GM21717 (cell line): ENCODE measurements around the gene CIB2.

ENCODE experiments used
- ATAC-seq: cut with Tn5 transposase; IDR thresholded peaks from one replicate; pipeline ENCODE4 v1.9.1; 2021; ENCODE audit warnings: mild to moderate bottlenecking, moderate library complexity; ENCODE audit not compliant: unreplicated experiment

CIB2 gene

GRCh38 chr15:78149805-78150751 lies 18.8 kb upstream of the CIB2 start:
- no peak for ATAC-seq

GRCh38 chr15:78149068-78149804 lies 18.0 kb upstream of the CIB2 start, which contains the start of gene IDH3A:
Gene IDH3A (plus strand): TSS chr15:78149362. CDS start chr15:78149404, 42 bp downstream.
- peak; percentile 76 for ATAC-seq

- peak; percentile 6 for ATAC-seq
These were observed 17.3 kb upstream of the CIB2 start for GRCh38 chr15:78148392-78149067.

GRCh38 chr15:78147566-78147965 lies 16.3 kb upstream of the CIB2 start:
- ATAC-seq = no peak

GRCh38 chr15:78146425-78147154 lies 15.3 kb upstream of the CIB2 start:
- no peak for ATAC-seq

- no peak for ATAC-seq
These were observed 11.1 kb upstream of the CIB2 start for GRCh38 chr15:78142332-78142731.

GRCh38 chr15:78140292-78140691 lies 9.0 kb upstream of the CIB2 start:
- ATAC-seq = no peak

GRCh38 chr15:78139578-78139977 lies 8.3 kb upstream of the CIB2 start:
- no peak for ATAC-seq

GRCh38 chr15:78133801-78134200 lies 2.6 kb upstream of the CIB2 start:
- ATAC-seq = no peak

GRCh38 chr15:78130466-78131294 lies 565 bp downstream of the CIB2 start:
- ATAC-seq = no peak

GRCh38 chr15:78129751-78130287 lies 1.4 kb downstream of the CIB2 start:
- ATAC-seq = no peak

GRCh38 chr15:78129077-78129750 lies 2.0 kb downstream of the CIB2 start:
- ATAC-seq = no peak

- no peak for ATAC-seq
These were observed 3.4 kb downstream of the CIB2 start for GRCh38 chr15:78127882-78128281.

- ATAC-seq = no peak
These were observed 6.0 kb downstream of the CIB2 start for GRCh38 chr15:78125267-78125666.

- no peak for ATAC-seq
These were observed 10.7 kb downstream of the CIB2 start for GRCh38 chr15:78120523-78120922.

- ATAC-seq = no peak
These were observed 18.7 kb downstream of the CIB2 start for GRCh38 chr15:78112551-78112950.

- no peak for ATAC-seq
These were observed 19.5 kb downstream of the CIB2 start for GRCh38 chr15:78111788-78112187.

GRCh38 chr15:78110916-78111475 lies 20.2 kb downstream of the CIB2 start:
- ATAC-seq = no peak

GRCh38 chr15:78110096-78110495 lies 21.1 kb downstream of the CIB2 start:
- ATAC-seq = no peak
